ENCODE data around the gene TMEM72. TPM values are rescaled to one million over a fixed set of nuclear protein-coding genes. Genes with fewer than 3 reads are reported as not detected.
A peak's percentile ranks its signal among the peaks of the same experiment; 100 is the strongest.

Gene TMEM72
- total and polyA plus RNA-seq, 2 of the 13 experiments (the other 11 are each of a cell fraction or from before 2014, with no cell fraction given), result 0.04 TPM; not detected in 1

- peak; percentile 36; the same call in 1 of the 2 replicates for TF ChIP-seq PRDM10 (CRISPR knock-in tag; IDR thresholded peaks at IDR 0.05; ENCODE audit: low read depth)
- TF ChIP-seq ZNF281 (CRISPR knock-in tag; IDR thresholded peaks at IDR 0.05; ENCODE audit: borderline replicate concordance), result peak; percentile 48; the same call in 1 of the 2 replicates
- TF ChIP-seq MIXL1 (CRISPR knock-in tag; IDR thresholded peaks at IDR 0.05), result no peak
- no peak for TF ChIP-seq KAT7 (CRISPR knock-in tag; IDR thresholded peaks at IDR 0.05; ENCODE audit: borderline replicate concordance)
- TF ChIP-seq MED1 (CRISPR knock-in tag; IDR thresholded peaks at IDR 0.05), result 0 out of 2 replicates have a peak, but pooled peaks have one; percentile 27
- TF ChIP-seq ZBTB20 (CRISPR knock-in tag; IDR thresholded peaks at IDR 0.05; ENCODE audit: borderline replicate concordance, low read depth), result peak; percentile 21; the same call in 1 of the 2 replicates
- no peak for TF ChIP-seq FOXO4 (CRISPR knock-in tag; conservative IDR thresholded peaks at IDR 0.05)
- TF ChIP-seq BCL3 (CRISPR knock-in tag; IDR thresholded peaks at IDR 0.05), result no peak
- TF ChIP-seq THRA (CRISPR knock-in tag; IDR thresholded peaks at IDR 0.05; ENCODE audit: borderline replicate concordance), result no peak
- TF ChIP-seq ZNF280D (CRISPR knock-in tag; IDR thresholded peaks at IDR 0.05), result no peak
- no peak for TF ChIP-seq ZBTB34 (CRISPR knock-in tag; IDR thresholded peaks at IDR 0.05)
These were observed 55.1 kb downstream of the TMEM72 start (continued) for GRCh38 chr10:44966129-44966815.
